ENCODE results near the gene APCDD1.

Gene APCDD1

GRCh38 chr18:10521566-10521965 lies 67.1 kb downstream of the APCDD1 start:
- no peak for TF ChIP-seq EGR1 (IDR thresholded peaks at IDR 0.05)
- TF ChIP-seq TCF12 (IDR thresholded peaks at IDR 0.05; ENCODE audit: low read depth): no peak
- TF ChIP-seq, protein P1, sequence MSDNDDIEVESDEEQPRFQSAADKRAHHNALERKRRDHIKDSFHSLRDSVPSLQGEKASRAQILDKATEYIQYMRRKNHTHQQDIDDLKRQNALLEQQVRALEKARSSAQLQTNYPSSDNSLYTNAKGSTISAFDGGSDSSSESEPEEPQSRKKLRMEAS (IDR thresholded peaks at IDR 0.05): no peak
- TF ChIP-seq REST (IDR thresholded peaks at IDR 0.05; ENCODE audit: low read depth): no peak
- TF ChIP-seq RAD21 (IDR thresholded peaks at IDR 0.05; ENCODE audit: low read depth): no peak
- TF ChIP-seq ZBTB7A (IDR thresholded peaks at IDR 0.05; ENCODE audit: low read depth): no peak
- no peak for TF ChIP-seq YY1 (IDR thresholded peaks at IDR 0.05; ENCODE audit: low read depth)
- TF ChIP-seq, protein P2, sequence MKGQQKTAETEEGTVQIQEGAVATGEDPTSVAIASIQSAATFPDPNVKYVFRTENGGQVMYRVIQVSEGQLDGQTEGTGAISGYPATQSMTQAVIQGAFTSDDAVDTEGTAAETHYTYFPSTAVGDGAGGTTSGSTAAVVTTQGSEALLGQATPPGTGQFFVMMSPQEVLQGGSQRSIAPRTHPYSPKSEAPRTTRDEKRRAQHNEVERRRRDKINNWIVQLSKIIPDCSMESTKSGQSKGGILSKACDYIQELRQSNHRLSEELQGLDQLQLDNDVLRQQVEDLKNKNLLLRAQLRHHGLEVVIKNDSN (IDR thresholded peaks at IDR 0.05): no peak
- no peak for TF ChIP-seq NFIC (IDR thresholded peaks at IDR 0.05)
- TF ChIP-seq TAF1 (IDR thresholded peaks at IDR 0.05; ENCODE audit: low read depth): no peak
- TF ChIP-seq CREB1 (IDR thresholded peaks at IDR 0.05; ENCODE audit: low read depth): no peak
- no peak for TF ChIP-seq CEBPB (IDR thresholded peaks at IDR 0.05)
- TF ChIP-seq TEAD4 (IDR thresholded peaks at IDR 0.05): no peak
- TF ChIP-seq EP300 (IDR thresholded peaks at IDR 0.05; ENCODE audit: borderline replicate concordance): no peak
- no peak for TF ChIP-seq FOXM1 (IDR thresholded peaks at IDR 0.05; ENCODE audit: borderline replicate concordance, low read depth)

GRCh38 chr18:10522574-10522973 lies 68.1 kb downstream of the APCDD1 start:
- TF ChIP-seq TEAD4 (IDR thresholded peaks at IDR 0.05) (no peak), EP300 (IDR thresholded peaks at IDR 0.05; ENCODE audit: borderline replicate concordance) (no peak), CREB1 (IDR thresholded peaks at IDR 0.05; ENCODE audit: low read depth) (no peak), YY1 (IDR thresholded peaks at IDR 0.05; ENCODE audit: low read depth) (no peak)

DNA sequence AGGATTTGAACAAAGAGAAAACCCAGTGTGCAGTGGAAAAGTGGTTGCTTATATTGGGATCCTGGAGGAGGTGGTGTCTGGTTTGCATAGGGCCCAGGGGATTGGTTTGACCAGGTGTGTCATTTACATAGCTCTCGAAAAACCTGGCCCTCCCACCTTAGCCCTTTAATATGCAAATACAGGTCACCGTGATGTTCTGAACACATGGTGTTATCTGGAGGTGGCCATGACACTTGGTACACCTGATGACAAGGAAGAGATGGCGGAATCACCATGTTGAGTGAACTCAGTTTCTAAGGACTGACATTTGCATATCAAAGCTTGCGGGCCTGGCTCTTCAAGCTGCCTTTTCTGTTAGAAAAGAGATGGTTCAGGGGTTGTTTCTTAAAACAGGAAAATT lies 69.1 kb downstream of the APCDD1 start:
- no peak for TF ChIP-seq FOXM1 (IDR thresholded peaks at IDR 0.05; ENCODE audit: borderline replicate concordance, low read depth)

GRCh38 chr18:10524507-10525370 lies 70.3 kb downstream of the APCDD1 start:
- TF ChIP-seq TEAD4 (IDR thresholded peaks at IDR 0.05) (no peak), CREB1 (IDR thresholded peaks at IDR 0.05; ENCODE audit: low read depth) (no peak), TCF12 (IDR thresholded peaks at IDR 0.05; ENCODE audit: low read depth) (no peak), TAF1 (IDR thresholded peaks at IDR 0.05; ENCODE audit: low read depth) (no peak), FOXM1 (IDR thresholded peaks at IDR 0.05; ENCODE audit: borderline replicate concordance, low read depth) (no peak), EP300 (IDR thresholded peaks at IDR 0.05; ENCODE audit: borderline replicate concordance) (no peak), CEBPB (IDR thresholded peaks at IDR 0.05) (no peak), YY1 (IDR thresholded peaks at IDR 0.05; ENCODE audit: low read depth) (no peak), ZBTB7A (IDR thresholded peaks at IDR 0.05; ENCODE audit: low read depth) (no peak), RAD21 (IDR thresholded peaks at IDR 0.05; ENCODE audit: low read depth) (no peak), NFIC (IDR thresholded peaks at IDR 0.05) (no peak), REST (IDR thresholded peaks at IDR 0.05; ENCODE audit: low read depth) (no peak), EGR1 (IDR thresholded peaks at IDR 0.05) (no peak)
- TF ChIP-seq, protein P2 (IDR thresholded peaks at IDR 0.05): no peak
- TF ChIP-seq, protein P1 (IDR thresholded peaks at IDR 0.05): no peak

DNA sequence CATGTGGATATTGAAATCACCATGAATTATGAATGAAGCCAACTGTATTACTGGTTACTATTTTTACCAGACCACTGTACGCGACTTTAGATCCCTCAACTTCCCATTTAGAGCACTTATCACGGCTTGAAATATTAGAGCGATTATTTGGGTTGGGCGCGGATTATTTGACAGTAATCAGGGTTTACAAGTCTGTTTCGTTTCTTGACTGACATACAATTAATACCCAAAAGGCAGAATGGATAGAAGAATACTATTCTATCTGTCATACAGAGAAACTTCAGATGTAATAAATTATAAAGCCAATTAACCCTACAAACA lies 70.9 kb downstream of the APCDD1 start:
- TF ChIP-seq EP300 (IDR thresholded peaks at IDR 0.05; ENCODE audit: borderline replicate concordance) (no peak), TEAD4 (IDR thresholded peaks at IDR 0.05) (no peak), RAD21 (IDR thresholded peaks at IDR 0.05; ENCODE audit: low read depth) (no peak), ZBTB7A (IDR thresholded peaks at IDR 0.05; ENCODE audit: low read depth) (no peak), NFIC (IDR thresholded peaks at IDR 0.05) (no peak), TCF12 (IDR thresholded peaks at IDR 0.05; ENCODE audit: low read depth) (no peak), FOXM1 (IDR thresholded peaks at IDR 0.05; ENCODE audit: borderline replicate concordance, low read depth) (no peak), YY1 (IDR thresholded peaks at IDR 0.05; ENCODE audit: low read depth) (no peak), CEBPB (IDR thresholded peaks at IDR 0.05) (no peak), EGR1 (IDR thresholded peaks at IDR 0.05) (no peak), REST (IDR thresholded peaks at IDR 0.05; ENCODE audit: low read depth) (no peak)
- TF ChIP-seq, protein P1 (IDR thresholded peaks at IDR 0.05): no peak
- TF ChIP-seq, protein P2 (IDR thresholded peaks at IDR 0.05): no peak

Measured in Ishikawa (cell line).